ENCODE measurements around the gene ATP6V0E1.

Gene ATP6V0E1

GRCh38 chr5:173047838-173048105, 64.2 kb downstream of the ATP6V0E1 start:
- TF ChIP-seq CTCF (IDR thresholded peaks at IDR 0.05; ENCODE audit: low read depth, low read length) = no peak
- no peak overlapping the region for H3K4me3 ChIP-seq (ENCODE audit: low read depth, low read length)

GRCh38 chr5:173050791-173051190, 67.2 kb downstream of the ATP6V0E1 start:
- no peak overlapping the region for H3K4me3 ChIP-seq (ENCODE audit: low read depth, low read length)
- no peak for TF ChIP-seq CTCF (IDR thresholded peaks at IDR 0.05; ENCODE audit: low read depth, low read length)

- no peak overlapping the region for H3K4me3 ChIP-seq (ENCODE audit: low read depth, low read length)
- TF ChIP-seq CTCF (IDR thresholded peaks at IDR 0.05; ENCODE audit: low read depth, low read length) = no peak
Observed at GRCh38 chr5:173051746-173052145, 68.2 kb downstream of the ATP6V0E1 start.

GRCh38 chr5:173053041-173053440, 69.5 kb downstream of the ATP6V0E1 start:
- H3K4me3 ChIP-seq (ENCODE audit: low read depth, low read length) = no peak overlapping the region
- no peak for TF ChIP-seq CTCF (IDR thresholded peaks at IDR 0.05; ENCODE audit: low read depth, low read length)

GRCh38 chr5:173055042-173055721, 71.6 kb downstream of the ATP6V0E1 start:
- peak overlapping the region; percentile 54 for H3K4me3 ChIP-seq (ENCODE audit: low read depth, low read length)
- no peak for TF ChIP-seq CTCF (IDR thresholded peaks at IDR 0.05; ENCODE audit: low read depth, low read length)

GRCh38 chr5:173055722-173055982, 72.1 kb downstream of the ATP6V0E1 start:
- peak overlapping the region; percentile 54 for H3K4me3 ChIP-seq (ENCODE audit: low read depth, low read length)
- no peak for TF ChIP-seq CTCF (IDR thresholded peaks at IDR 0.05; ENCODE audit: low read depth, low read length)

- peak within 1 kb of the TSS; percentile 89 for H3K4me3 ChIP-seq (ENCODE audit: low read depth, low read length)
- TF ChIP-seq CTCF (IDR thresholded peaks at IDR 0.05; ENCODE audit: low read depth, low read length) = no peak
Observed at GRCh38 chr5:173055983-173056782, 72.6 kb downstream of the ATP6V0E1 start, which contains the start of gene CREBRF. Gene CREBRF (plus strand): TSS chr5:173056352. CDS start chr5:173080776, 24,424 bp downstream.

Data from WI38 (cell line).